Measurements from ENCODE around the gene SLC28A1. TPM values are rescaled to one million over a fixed set of nuclear protein-coding genes. Genes with fewer than 3 reads are reported as not detected.

The SLC28A1 gene, protein sequence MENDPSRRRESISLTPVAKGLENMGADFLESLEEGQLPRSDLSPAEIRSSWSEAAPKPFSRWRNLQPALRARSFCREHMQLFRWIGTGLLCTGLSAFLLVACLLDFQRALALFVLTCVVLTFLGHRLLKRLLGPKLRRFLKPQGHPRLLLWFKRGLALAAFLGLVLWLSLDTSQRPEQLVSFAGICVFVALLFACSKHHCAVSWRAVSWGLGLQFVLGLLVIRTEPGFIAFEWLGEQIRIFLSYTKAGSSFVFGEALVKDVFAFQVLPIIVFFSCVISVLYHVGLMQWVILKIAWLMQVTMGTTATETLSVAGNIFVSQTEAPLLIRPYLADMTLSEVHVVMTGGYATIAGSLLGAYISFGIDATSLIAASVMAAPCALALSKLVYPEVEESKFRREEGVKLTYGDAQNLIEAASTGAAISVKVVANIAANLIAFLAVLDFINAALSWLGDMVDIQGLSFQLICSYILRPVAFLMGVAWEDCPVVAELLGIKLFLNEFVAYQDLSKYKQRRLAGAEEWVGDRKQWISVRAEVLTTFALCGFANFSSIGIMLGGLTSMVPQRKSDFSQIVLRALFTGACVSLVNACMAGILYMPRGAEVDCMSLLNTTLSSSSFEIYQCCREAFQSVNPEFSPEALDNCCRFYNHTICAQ
- not detected in 5 replicates for total RNA-seq (2022; extraction: Qiagen RNA extraction)

GRCh38 chr15:84883916-84884781, at the start of gene SLC28A1:
Gene SLC28A1, plus strand, starts transcription at chr15:84884662. Its CDS starts 3,099 bp downstream, at chr15:84887761.

GRCh38 chr15:84981711-84982300, 97.3 kb downstream of the SLC28A1 start, which contains the start of gene PDE8A:
Gene PDE8A, plus strand, starts transcription at chr15:84981856. Its CDS starts 307 bp downstream, at chr15:84982163.

Other genes starting within 250 kb of the SLC28A1 start
- 33.4 to 44.9 TPM (median 36.5 TPM) in 5 replicates for gene WDR73, start 230.4 kb upstream of the SLC28A1 start, total RNA-seq (2022; extraction: Qiagen RNA extraction)
- 12.1 to 26.1 TPM (median 22.8 TPM) in 5 replicates for gene NMB, start 226.5 kb upstream of the SLC28A1 start, total RNA-seq (2022; extraction: Qiagen RNA extraction)
- gene SEC11A, start 168.5 kb upstream of the SLC28A1 start, total RNA-seq (2022; extraction: Qiagen RNA extraction) = 301 to 435 TPM (median 318 TPM) in 5 replicates
- 16.3 to 20.3 TPM (median 19.9 TPM) in 5 replicates for gene ZNF592, start 136.1 kb upstream of the SLC28A1 start, total RNA-seq (2022; extraction: Qiagen RNA extraction)
- 0.07 to 0.15 TPM (median 0.12 TPM) in 5 replicates for gene ALPK3, start 67.3 kb upstream of the SLC28A1 start, total RNA-seq (2022; extraction: Qiagen RNA extraction)
- 22.6 to 25.2 TPM (median 24.2 TPM) in 5 replicates for gene PDE8A, start 97.2 kb downstream of the SLC28A1 start, total RNA-seq (2022; extraction: Qiagen RNA extraction)

All from A549 treated with AZD2906 at 1 μM for 4 hours (cell line).